Loucy (cell line): ENCODE measurements around the gene XPO4.

Experiments
- H2AFZ ChIP-seq: fragments of 200-600 bp; sonication (generic); 2 replicates; pipeline ENCODE4 v1.6.0; 2016; ENCODE audit warnings: antibody characterized with exemption, mild to moderate bottlenecking, low read length, moderate library complexity
- H3F3A ChIP-seq: fragments of 200-600 bp; 2 replicates; pipeline ENCODE4 v1.6.0; 2016; ENCODE audit warnings: antibody characterized with exemption, low read depth, mild to moderate bottlenecking
- H3K27me3 ChIP-seq: fragments of 200-600 bp; sonication (generic); 2 replicates; pipeline ENCODE4 v1.6.1; 2014; ENCODE audit warnings: low read length, mild to moderate bottlenecking; ENCODE audit not compliant: insufficient read depth, poor library complexity, severe bottlenecking
- H3K36me3 ChIP-seq: fragments of 200-600 bp; sonication (generic); 2 replicates; pipeline ENCODE4 v1.6.1; 2016; ENCODE audit warnings: low read length; ENCODE audit not compliant: insufficient read depth
- H3K4me1 ChIP-seq: fragments of 200-600 bp; sonication (generic); 2 replicates; pipeline ENCODE4 v1.5.1; 2014; ENCODE audit warnings: low read length, mild to moderate bottlenecking; ENCODE audit not compliant: insufficient read depth, poor library complexity, severe bottlenecking
- H3K4me2 ChIP-seq: fragments of 200-600 bp; sonication (generic); 2 replicates; pipeline ENCODE4 v1.6.0; 2014; ENCODE audit warnings: antibody characterized with exemption, low read length, low read depth, mild to moderate bottlenecking; ENCODE audit not compliant: poor library complexity, severe bottlenecking
- H3K4me3 ChIP-seq: fragments of 200-600 bp; sonication (generic); 2 replicates; pipeline ENCODE4 v1.5.1; 2014; ENCODE audit warnings: low read length, mild to moderate bottlenecking, mixed read lengths; ENCODE audit not compliant: poor library complexity, severe bottlenecking
- H3K79me2 ChIP-seq: fragments of 200-600 bp; sonication (generic); 2 replicates; pipeline ENCODE4 v1.6.1; 2014; ENCODE audit warnings: low read length; ENCODE audit not compliant: insufficient read depth
- H3K9ac ChIP-seq: fragments of 200-600 bp; sonication (generic); 2 replicates; pipeline ENCODE4 v1.6.0; 2014; ENCODE audit warnings: mild to moderate bottlenecking, low read depth, low read length, moderate library complexity; ENCODE audit not compliant: poor library complexity, severe bottlenecking
- H3K9me2 ChIP-seq: fragments of 200-600 bp; sonication (generic); replicated peaks from 2 replicates; pipeline ENCODE4 v1.6.1; 2016; ENCODE audit warnings: low read depth, low read length, mixed read lengths
- H3K9me3 ChIP-seq: fragments of 200-600 bp; sonication (generic); 2 replicates; pipeline ENCODE4 v1.6.1; 2014; ENCODE audit warnings: mild to moderate bottlenecking, antibody characterized with exemption, low read length, low read depth; ENCODE audit not compliant: insufficient read depth
- H4K20me1 ChIP-seq: fragments of 200-600 bp; sonication (generic); 2 replicates; pipeline ENCODE4 v1.6.0; 2014; ENCODE audit warnings: antibody characterized with exemption, low read length, mild to moderate bottlenecking; ENCODE audit not compliant: insufficient read depth, poor library complexity, severe bottlenecking
- CTCF ChIP-seq: fragments of 200-600 bp; sonication (generic); conservative IDR thresholded peaks from 2 replicates; pipeline ENCODE4 v1.5.1; 2014; ENCODE audit warnings: mild to moderate bottlenecking, antibody characterized with exemption, low read length
- EZH2phosphoT487 ChIP-seq: fragments of 200-600 bp; IDR thresholded peaks from 2 replicates; pipeline ENCODE4 v1.6.1; 2018; ENCODE audit warnings: antibody characterized with exemption, mild to moderate bottlenecking, moderate library complexity, borderline replicate concordance

XPO4 gene

GRCh38 chr13:20808874-20809273, 93.7 kb downstream of the XPO4 start:
- no peak for TF ChIP-seq EZH2phosphoT487
- no peak for TF ChIP-seq CTCF
- H3K4me2 ChIP-seq = no peak overlapping the region
- H3F3A ChIP-seq = no peaks in the 10 kb centered on the region
- no peak overlapping the region for H2AFZ ChIP-seq
- H3K9me3 ChIP-seq = no peaks in the 10 kb centered on the region
- H3K4me1 ChIP-seq = no peaks in the 10 kb centered on the region
- H3K9ac ChIP-seq = no peak overlapping the region
- H3K27me3 ChIP-seq = no peaks in the 10 kb centered on the region
- H4K20me1 ChIP-seq = no peaks in the 10 kb centered on the region
- H3K79me2 ChIP-seq = peaks cover 4% of the 10 kb centered on the region; the same call in 1 of the 2 replicates
- H3K4me3 ChIP-seq = no peak overlapping the region
- H3K9me2 ChIP-seq = no peaks in the 10 kb centered on the region
- peaks cover 60% of the 10 kb centered on the region; the same call in 1 of the 2 replicates for H3K36me3 ChIP-seq

DNA sequence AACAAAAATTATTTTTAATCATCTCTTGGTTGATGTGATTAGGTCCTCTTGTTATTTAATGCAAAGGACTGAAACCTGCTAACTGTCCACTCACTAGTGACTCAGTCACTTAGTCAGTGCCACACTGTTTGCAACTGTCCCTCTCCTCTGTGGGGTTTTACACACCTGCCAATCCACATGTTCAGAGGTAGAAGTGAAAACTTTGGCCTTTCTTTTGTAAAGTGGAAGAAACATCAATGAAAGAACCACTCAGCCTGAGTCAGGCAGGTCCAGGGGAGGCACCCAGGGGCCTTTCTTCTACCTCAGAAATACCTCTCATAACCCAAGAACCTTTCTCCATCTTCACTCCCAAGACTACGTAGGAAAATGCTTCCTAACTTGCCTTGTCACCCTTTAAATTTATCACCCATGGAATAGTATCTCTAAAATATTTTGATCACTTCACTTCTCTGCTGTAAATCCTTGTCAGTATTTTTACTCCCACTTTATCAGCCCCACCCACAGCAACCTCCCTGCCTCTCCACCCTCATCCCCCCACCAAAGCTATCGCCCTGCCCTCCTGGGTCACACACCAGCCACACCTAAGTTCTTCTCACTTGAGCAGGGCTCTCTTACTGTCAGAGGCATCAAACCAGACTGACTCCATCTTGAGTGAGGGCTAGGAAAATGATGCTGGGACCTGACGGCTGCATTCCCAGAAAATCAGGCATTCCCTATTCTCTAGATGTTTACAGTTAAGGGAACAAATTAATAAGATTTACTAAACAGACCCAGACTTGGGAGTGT, 99.2 kb downstream of the XPO4 start:
- H3K9me2 ChIP-seq = no peaks in the 10 kb centered on the region
- H3K4me2 ChIP-seq = no peak overlapping the region
- H3K9ac ChIP-seq = no peak overlapping the region
- H3K9me3 ChIP-seq = no peaks in the 10 kb centered on the region
- no peaks in the 10 kb centered on the region for H3K27me3 ChIP-seq
- no peaks in the 10 kb centered on the region for H3K4me1 ChIP-seq
- no peaks in the 10 kb centered on the region for H3K79me2 ChIP-seq
- no peaks in the 10 kb centered on the region for H4K20me1 ChIP-seq
- no peak overlapping the region for H2AFZ ChIP-seq
- H3K4me3 ChIP-seq = no peak overlapping the region
- TF ChIP-seq EZH2phosphoT487 (no peak), CTCF (no peak)
- peaks cover 54% of the 10 kb centered on the region; the same call in 1 of the 2 replicates for H3K36me3 ChIP-seq
- no peaks in the 10 kb centered on the region for H3F3A ChIP-seq

- Histone ChIP-seq H2AFZ (no peak overlapping the region), H3K4me2 (no peak overlapping the region), H3K4me3 (no peak overlapping the region), H3K36me3 (peaks cover 48% of the 10 kb centered on the region; the same call in 1 of the 2 replicates), H3K27me3 (no peaks in the 10 kb centered on the region), H3K9me2 (no peaks in the 10 kb centered on the region), H3K4me1 (peaks cover 5% of the 10 kb centered on the region), H3F3A (no peaks in the 10 kb centered on the region), H3K79me2 (no peaks in the 10 kb centered on the region), H3K9ac (no peak overlapping the region), H3K9me3 (no peaks in the 10 kb centered on the region), H4K20me1 (no peaks in the 10 kb centered on the region)
- no peak for TF ChIP-seq CTCF
- TF ChIP-seq EZH2phosphoT487 = no peak
Observed at GRCh38 chr13:20801707-20802106, 100.8 kb downstream of the XPO4 start.
